Kidney (tissue), 14 donors: Measurements from ENCODE around the gene HTR1D. TPM values are rescaled to one million over a fixed set of nuclear protein-coding genes. Genes with fewer than 3 reads are reported as not detected.

Experiments used
- DNase-seq, 5 donors: peaks; one replicate each; pipeline ENCODE4 v3.0.0-alpha.2; 2013 to 2020
- FAIRE-seq: peaks from 2 replicates; lab custom pipeline; 2012; peaks lifted over from hg19 to GRCh38; lab: Jason Lieb, UNC
- H3K27ac ChIP-seq, 2 donors: one replicate each; pipeline ENCODE4 v1.7.0; 2013; ENCODE audit warnings: low read depth in 2 of 2, low read length in 2 of 2, inconsistent platforms in 1 of 2
- H3K27me3 ChIP-seq: one replicate; pipeline ENCODE4 v1.7.1; 2013; ENCODE audit warnings: low read length, inconsistent platforms; ENCODE audit not compliant: control insufficient read depth, insufficient read depth
- H3K36me3 ChIP-seq, 3 donors: one replicate each; pipeline versions ENCODE4 v1.7.0 to v1.7.1; 2013; ENCODE audit warnings: low read length in 3 of 3, control low read depth in 1 of 3, inconsistent platforms in 1 of 3; ENCODE audit not compliant: insufficient read depth in 3 of 3, control insufficient read depth in 2 of 3
- H3K4me1 ChIP-seq, 3 donors: one replicate each; pipeline versions ENCODE4 v1.7.0 to v1.7.1; 2013; ENCODE audit warnings: low read length in 3 of 3, inconsistent platforms in 1 of 3, low read depth in 1 of 3; ENCODE audit not compliant: control insufficient read depth in 2 of 3, insufficient read depth in 2 of 3
- H3K4me3 ChIP-seq, 3 donors: one replicate each; pipeline versions ENCODE4 v1.7.0 to v1.8.1; 2013; ENCODE audit warnings: low read length in 3 of 3, control low read depth in 1 of 3, inconsistent platforms in 1 of 3
- H3K9ac ChIP-seq, 3 donors: one replicate each; pipeline versions ENCODE4 v1.7.0 to v1.7.1; 2013; ENCODE audit warnings: low read length in 3 of 3, control low read depth in 1 of 3, inconsistent platforms in 1 of 3
- H3K9me3 ChIP-seq, 3 donors: one replicate each; pipeline versions ENCODE4 v1.7.0 to v1.7.1; 2013; ENCODE audit warnings: low read length in 3 of 3, control low read depth in 1 of 3, inconsistent platforms in 1 of 3; ENCODE audit not compliant: control insufficient read depth in 2 of 3, insufficient read depth in 1 of 3
- CTCF ChIP-seq: IDR thresholded peaks from 3 replicates; pipeline ENCODE4 v1.5.1; 2012; ENCODE audit warnings: mild to moderate bottlenecking, moderate library complexity, borderline replicate concordance; ENCODE audit not compliant: insufficient read depth; ENCODE audit errors: extremely low read depth
- intact Hi-C: fragments of 100-400 bp; cut with DNase I; formaldehyde crosslinking; loops from one replicate; pipeline ENCODE4 v1.11.1; 2022
- polyA plus RNA-seq: library from polyadenylated mRNA; stranded (reverse); fragments of 350-450 nt; fragmentation: Illumina TruSeq; extraction: RNeasy Lipid Tissue Mini Kit (QIAGEN cat#74804); gene quantifications from one replicate; pipeline ENCODE4 v1.2.3, GENCODE V29; 2014; ENCODE audit warnings: low read depth, low replicate concordance; ENCODE audit not compliant: insufficient read depth
- total RNA-seq: library from RNA; stranded (reverse); fragmentation: NEBNext Ultra II Directional; extraction: Animal tissue kit (Norgen Biotek cat#: 25700); gene quantifications from one replicate; pipeline ENCODE4 v1.2.1, GENCODE V29; 2021
- donor health status: control.
- donor health status: control.
- donor health status: control.
- donor health status: control.
- donor health status: control.
- donor health status: DM: yes; HTN: yes; CAD: no.
- donor health status: Normal renal cell carcinoma (clear cell type).

The HTR1D gene
- total and polyA plus RNA-seq, 2 donors from 2014 or later: 0.09 TPM; not detected in 1

DNA sequence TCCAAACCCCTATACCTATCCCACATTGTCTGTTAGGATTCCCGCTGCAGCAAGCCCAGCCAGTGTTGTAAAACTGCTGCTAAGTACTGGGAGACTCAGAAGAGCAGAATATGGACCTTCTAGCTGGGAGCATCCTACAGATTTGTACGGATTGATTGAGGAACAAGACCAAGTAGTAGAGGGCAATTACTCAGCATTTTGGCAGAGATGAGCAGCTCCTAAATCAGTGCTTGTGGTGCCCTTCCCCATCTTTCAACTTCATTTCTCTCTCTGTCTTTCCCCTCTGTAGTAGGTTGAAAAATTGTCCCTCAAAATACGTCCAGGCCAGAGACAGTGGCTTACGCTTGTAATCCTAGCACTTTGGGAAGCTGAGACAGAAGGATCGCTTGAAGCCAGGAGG is 37.3 kb upstream of the HTR1D start:
- no peaks in the 10 kb centered on the region for H3K36me3 ChIP-seq
- no peak overlapping the region for H3K9ac ChIP-seq
- FAIRE-seq (no peak), DNase-seq (no peak)
- no peaks in the 10 kb centered on the region for H3K27me3 ChIP-seq
- H3K4me1 ChIP-seq: no peaks in the 10 kb centered on the region
- TF ChIP-seq CTCF: no peak
- no peak overlapping the region for H3K4me3 ChIP-seq
- intact Hi-C loops: no loop called here
- H3K9me3 ChIP-seq: no peaks in the 10 kb centered on the region
- no peak overlapping the region for H3K27ac ChIP-seq

DNA sequence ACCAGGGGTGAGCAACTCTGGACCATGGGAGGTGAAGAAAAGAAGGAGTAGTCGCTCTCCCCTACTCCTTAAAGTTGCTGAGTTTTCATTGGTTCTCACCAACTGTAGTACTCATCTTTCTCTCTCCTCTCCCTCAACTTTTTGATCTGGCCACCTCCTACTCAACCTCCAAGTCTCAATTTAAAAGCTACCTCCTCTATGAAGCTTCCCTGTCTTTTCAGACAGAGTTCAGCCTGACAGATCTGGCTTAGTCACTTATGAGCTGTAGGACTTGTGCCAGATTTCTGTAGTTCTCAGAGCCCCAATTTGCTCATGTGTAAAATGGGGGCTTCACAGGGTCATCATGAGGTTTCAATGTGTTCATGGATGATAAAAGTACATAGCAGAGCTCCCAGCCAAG is 34.5 kb upstream of the HTR1D start:
- intact Hi-C loops: no loop called here
- FAIRE-seq (no peak), DNase-seq (no peak)
- Histone ChIP-seq H3K27me3 (no peaks in the 10 kb centered on the region), H3K9me3 (no peaks in the 10 kb centered on the region), H3K4me3 (no peak overlapping the region), H3K36me3 (no peaks in the 10 kb centered on the region), H3K4me1 (no peaks in the 10 kb centered on the region), H3K9ac (no peak overlapping the region), H3K27ac (no peak overlapping the region)
- TF ChIP-seq CTCF: no peak

GRCh38 chr1:23249787-23250454 is 32.6 kb upstream of the HTR1D start:
- Histone ChIP-seq H3K4me1 (no peaks in the 10 kb centered on the region), H3K9me3 (no peaks in the 10 kb centered on the region), H3K27me3 (no peaks in the 10 kb centered on the region), H3K4me3 (no peak overlapping the region), H3K36me3 (no peaks in the 10 kb centered on the region), H3K27ac (no peak overlapping the region), H3K9ac (no peak overlapping the region)
- intact Hi-C loops: no loop called here
- DNase-seq (peak in 2 of 5 donors; percentile 56 to 71), FAIRE-seq (no peak)
- TF ChIP-seq CTCF: no peak

GRCh38 chr1:23247276-23247675 is 30.0 kb upstream of the HTR1D start:
- Histone ChIP-seq H3K9ac (no peak overlapping the region), H3K4me3 (no peak overlapping the region), H3K9me3 (no peaks in the 10 kb centered on the region), H3K36me3 (no peaks in the 10 kb centered on the region), H3K27ac (no peak overlapping the region), H3K4me1 (no peaks in the 10 kb centered on the region), H3K27me3 (no peaks in the 10 kb centered on the region)
- DNase-seq (no peak), FAIRE-seq (no peak)
- no peak for TF ChIP-seq CTCF
- intact Hi-C loops: no loop called here
